Measurements from ENCODE around the gene IGFBP2. TPM values are rescaled to one million over a fixed set of nuclear protein-coding genes. Genes with fewer than 3 reads are reported as not detected.

IGFBP2 gene
- total RNA-seq, 2 donors from 2014 or later, result 6.1 TPM; not detected in 1

DNA sequence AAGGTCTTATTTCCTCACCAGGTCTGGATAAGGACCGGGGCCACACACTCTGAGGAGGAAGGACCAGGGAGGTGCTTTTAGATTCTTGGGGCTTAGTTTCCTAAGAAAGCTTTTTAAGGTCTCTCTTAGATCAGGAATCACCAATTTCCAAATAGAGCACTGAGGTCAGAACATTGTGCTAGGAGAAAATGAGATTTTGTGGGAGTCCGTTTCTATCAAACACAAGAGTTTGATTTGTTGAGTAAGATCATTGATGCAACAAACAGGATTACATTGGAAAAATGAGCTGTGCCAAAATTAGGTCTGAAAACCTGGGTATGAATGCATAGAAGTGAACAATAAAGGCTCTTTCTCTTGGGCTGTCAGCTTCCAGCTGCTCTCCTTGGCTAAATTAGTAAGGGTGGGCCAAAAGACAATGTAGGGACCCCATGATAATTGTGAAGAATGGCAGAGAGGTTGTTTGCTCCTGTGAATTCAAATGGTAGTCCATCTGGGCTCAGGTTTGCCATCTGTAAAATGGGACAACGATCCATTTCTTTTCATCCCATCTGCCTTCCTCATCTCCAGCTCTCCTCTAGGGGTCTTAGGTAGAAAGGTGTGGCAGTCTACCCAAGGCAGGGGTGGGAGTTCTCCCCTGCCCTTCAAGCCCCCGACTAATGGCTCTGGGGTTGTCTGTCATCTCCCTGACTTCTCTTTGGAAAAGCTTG, 20.0 kb downstream of the IGFBP2 start:
- Mint-ChIP-seq H3K4me1 (no peaks in the 10 kb centered on the region), H3K36me3 (ENCODE audit: low read depth) (no peaks in the 10 kb centered on the region), H3K27ac (no peak overlapping the region), H3K27me3 (peaks cover 56% of the 10 kb centered on the region), H3K4me3 (no peak overlapping the region)
- no peak for ATAC-seq
- H3K9me3 ChIP-seq (ENCODE audit: control insufficient read depth, low read length, poor library complexity, severe bottlenecking), result no peaks in the 10 kb centered on the region
- no peak for DNase-seq

DNA sequence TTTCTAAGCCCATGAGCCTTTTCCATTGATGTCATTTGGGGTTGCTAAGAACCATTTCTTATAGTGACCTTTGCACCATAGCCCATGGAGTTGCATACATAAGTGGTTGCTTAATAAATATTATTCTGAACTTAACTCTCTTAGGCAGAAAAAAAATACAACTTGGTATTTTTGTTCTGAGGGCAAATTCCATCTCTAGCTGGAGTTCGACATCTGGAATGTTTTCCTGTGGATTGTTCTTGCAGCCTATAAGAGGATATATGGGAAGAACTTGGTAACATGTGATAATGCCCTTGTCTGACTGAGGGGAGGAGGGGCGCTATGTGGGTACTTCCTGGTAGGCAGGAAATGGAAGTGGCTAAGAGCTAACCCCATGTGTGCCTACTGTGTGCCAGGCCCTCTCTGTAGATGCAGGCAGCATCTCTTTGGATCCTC, 20.7 kb downstream of the IGFBP2 start:
- H3K27ac Mint-ChIP-seq, result no peak overlapping the region
- ATAC-seq, result no peak

DNA sequence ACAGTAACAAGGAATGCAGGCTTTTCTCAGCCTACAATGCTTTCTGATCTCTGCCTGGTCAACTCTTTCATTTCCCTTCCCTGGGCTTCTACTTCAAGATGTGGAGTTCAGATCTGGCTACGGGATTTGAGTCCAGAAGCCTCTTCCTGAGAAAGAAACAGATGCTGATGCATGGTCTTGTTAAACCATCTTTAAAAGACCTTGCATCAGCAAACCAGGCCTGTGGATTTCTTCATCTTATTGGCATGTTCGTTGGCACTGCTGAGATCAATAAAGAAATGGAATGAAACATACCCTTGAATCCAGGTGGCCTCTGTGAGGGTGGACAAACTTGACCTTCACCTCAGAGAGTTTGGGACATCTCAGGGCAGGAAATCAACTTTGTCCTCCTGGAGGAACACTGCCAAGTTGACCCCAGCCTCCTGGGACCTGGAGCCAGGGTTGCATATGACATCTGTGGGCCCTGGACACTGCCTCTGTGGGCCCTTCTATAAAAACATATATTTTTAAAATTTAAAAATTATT, 21.4 kb downstream of the IGFBP2 start:
- no peaks in the 10 kb centered on the region for H3K9me3 ChIP-seq (ENCODE audit: control insufficient read depth, low read length, poor library complexity, severe bottlenecking)
- DNase-seq (no peak), ATAC-seq (no peak)
- H3K4me3 Mint-ChIP-seq, result no peak overlapping the region
- no peaks in the 10 kb centered on the region for H3K36me3 Mint-ChIP-seq (ENCODE audit: low read depth)
- peaks cover 61% of the 10 kb centered on the region for H3K27me3 Mint-ChIP-seq
- H3K27ac Mint-ChIP-seq, result no peak overlapping the region
- H3K4me1 Mint-ChIP-seq, result peaks cover under 1% of the 10 kb centered on the region

More for the DNA sequence above, 20.7 kb downstream of the IGFBP2 start:
- no peak for DNase-seq
- Mint-ChIP-seq H3K36me3 (ENCODE audit: low read depth) (no peaks in the 10 kb centered on the region), H3K4me3 (no peak overlapping the region), H3K27me3 (peaks cover 59% of the 10 kb centered on the region), H3K4me1 (no peaks in the 10 kb centered on the region)
- H3K9me3 ChIP-seq (ENCODE audit: control insufficient read depth, low read length, poor library complexity, severe bottlenecking), result no peaks in the 10 kb centered on the region

DNA sequence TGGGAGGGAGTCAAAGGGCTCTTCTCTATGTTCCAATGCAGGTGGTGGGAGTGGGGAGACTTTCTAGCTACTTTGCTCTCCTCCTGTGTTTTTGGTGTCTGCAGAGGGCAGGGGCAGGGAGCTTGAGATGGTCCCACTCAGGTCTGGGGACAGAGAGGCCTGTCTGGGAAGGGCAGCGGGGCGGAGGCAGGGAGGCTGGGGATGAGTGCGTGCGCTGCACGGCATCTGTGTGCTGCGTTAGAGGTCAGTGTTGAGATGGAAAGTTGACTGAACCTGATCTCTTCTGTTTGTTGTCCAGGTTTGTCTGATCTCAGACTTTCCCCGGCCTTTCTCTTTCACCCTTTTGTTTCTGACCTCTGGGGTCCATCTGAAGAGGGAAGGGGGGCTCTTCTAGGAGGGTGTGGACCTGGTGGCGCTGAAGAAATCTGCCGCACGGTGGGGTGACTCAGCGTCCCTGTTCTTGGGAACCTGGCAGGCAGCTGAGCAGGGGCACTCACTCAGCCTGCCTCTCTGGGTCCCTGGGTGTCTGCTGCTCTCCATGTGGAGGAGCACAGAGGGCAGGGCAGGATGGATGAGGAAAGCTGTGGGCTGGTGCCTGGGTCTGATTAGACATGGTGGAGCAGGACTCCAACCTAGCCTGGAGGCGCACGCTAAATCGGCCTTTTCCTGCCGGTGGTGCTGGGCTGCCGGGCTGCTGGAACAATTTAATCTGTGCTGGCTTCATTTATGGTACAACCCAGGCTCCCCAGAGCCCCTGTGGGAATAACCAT, 24.1 kb downstream of the IGFBP2 start:
- no peaks in the 10 kb centered on the region for H3K36me3 Mint-ChIP-seq (ENCODE audit: low read depth)
- no peak for ATAC-seq
- peaks cover 2% of the 10 kb centered on the region for H3K4me1 Mint-ChIP-seq
- DNase-seq, result no peak
- H3K27ac Mint-ChIP-seq, result no peak overlapping the region
- peaks cover 53% of the 10 kb centered on the region for H3K27me3 Mint-ChIP-seq
- no peaks in the 10 kb centered on the region for H3K9me3 ChIP-seq (ENCODE audit: control insufficient read depth, low read length, poor library complexity, severe bottlenecking)
- no peak overlapping the region for H3K4me3 Mint-ChIP-seq

DNA sequence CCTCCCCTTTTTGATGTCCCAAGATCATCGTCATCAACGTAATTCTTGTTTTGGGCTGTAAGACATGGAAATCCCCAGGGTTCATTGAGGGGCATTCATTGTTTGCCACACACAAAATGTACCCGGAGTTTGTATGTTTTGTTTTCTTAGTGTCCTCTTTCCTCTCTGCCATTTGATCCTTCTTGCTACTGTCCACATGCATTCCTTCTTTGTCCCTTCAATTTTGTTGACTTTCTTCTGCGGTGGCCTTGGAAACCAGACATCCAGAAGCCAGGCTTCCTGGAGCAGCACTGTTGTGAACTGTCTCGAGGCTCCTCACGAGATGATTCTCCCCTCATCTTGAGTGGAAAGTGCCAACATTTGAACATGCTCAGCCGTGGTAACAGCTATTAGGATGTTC, 24.8 kb downstream of the IGFBP2 start:
- H3K9me3 ChIP-seq (ENCODE audit: control insufficient read depth, low read length, poor library complexity, severe bottlenecking), result no peaks in the 10 kb centered on the region
- H3K27ac Mint-ChIP-seq, result no peak overlapping the region
- no peak for ATAC-seq
- peaks cover 2% of the 10 kb centered on the region for H3K4me1 Mint-ChIP-seq
- H3K27me3 Mint-ChIP-seq, result peaks cover 46% of the 10 kb centered on the region
- no peaks in the 10 kb centered on the region for H3K36me3 Mint-ChIP-seq (ENCODE audit: low read depth)
- DNase-seq, result no peak
- H3K4me3 Mint-ChIP-seq, result no peak overlapping the region

DNA sequence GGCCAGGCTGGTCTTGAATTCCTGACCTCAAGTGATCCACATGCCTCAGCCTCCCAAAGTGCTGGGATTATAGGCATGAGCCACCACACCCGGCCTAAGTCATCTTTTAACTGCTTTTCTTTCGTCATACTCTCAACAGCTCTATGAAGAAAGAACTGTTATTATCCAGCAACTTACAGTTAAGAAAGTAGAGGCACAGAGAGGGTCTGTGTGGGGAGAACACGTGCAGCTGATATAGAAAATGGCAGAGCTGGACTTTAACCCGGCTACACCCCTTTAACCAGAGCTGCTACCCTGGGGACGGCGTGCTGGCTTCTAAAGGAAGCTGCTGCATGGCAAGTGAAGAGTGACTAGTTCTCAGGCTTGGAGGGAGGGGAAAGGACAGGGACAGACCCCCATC, 25.5 kb downstream of the IGFBP2 start:
- no peaks in the 10 kb centered on the region for H3K36me3 Mint-ChIP-seq (ENCODE audit: low read depth)
- no peak overlapping the region for H3K27ac Mint-ChIP-seq
- H3K4me3 Mint-ChIP-seq, result no peak overlapping the region
- peaks cover 2% of the 10 kb centered on the region for H3K4me1 Mint-ChIP-seq
- DNase-seq (no peak), ATAC-seq (no peak)
- H3K27me3 Mint-ChIP-seq, result peaks cover 40% of the 10 kb centered on the region
- H3K9me3 ChIP-seq (ENCODE audit: control insufficient read depth, low read length, poor library complexity, severe bottlenecking), result no peaks in the 10 kb centered on the region

DNA sequence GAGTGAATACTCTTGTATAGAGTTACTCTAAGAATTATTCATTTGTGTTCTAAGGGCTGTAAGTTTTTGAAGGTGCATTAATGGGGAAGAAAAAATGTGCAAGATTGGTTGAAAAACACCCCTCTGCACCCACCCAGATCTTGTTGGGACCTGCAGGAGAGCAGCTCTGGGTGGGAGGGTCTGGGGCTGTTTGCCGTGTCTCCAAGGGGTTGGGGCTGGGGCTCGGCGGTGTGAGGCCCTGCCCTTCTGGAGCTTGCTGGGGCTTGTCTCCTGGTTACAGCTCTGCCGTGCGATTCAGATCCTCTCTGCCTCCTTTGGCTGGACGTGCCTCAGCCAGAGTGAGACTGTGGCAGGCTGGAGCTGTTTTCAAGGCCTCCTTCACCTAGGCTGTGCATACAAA, 26.1 kb downstream of the IGFBP2 start:
- Mint-ChIP-seq H3K27ac (no peak overlapping the region), H3K4me1 (peaks cover 2% of the 10 kb centered on the region), H3K36me3 (ENCODE audit: low read depth) (no peaks in the 10 kb centered on the region), H3K4me3 (no peak overlapping the region), H3K27me3 (peaks cover 43% of the 10 kb centered on the region)
- ATAC-seq, result no peak
- H3K9me3 ChIP-seq (ENCODE audit: control insufficient read depth, low read length, poor library complexity, severe bottlenecking), result no peaks in the 10 kb centered on the region
- DNase-seq, result no peak

DNA sequence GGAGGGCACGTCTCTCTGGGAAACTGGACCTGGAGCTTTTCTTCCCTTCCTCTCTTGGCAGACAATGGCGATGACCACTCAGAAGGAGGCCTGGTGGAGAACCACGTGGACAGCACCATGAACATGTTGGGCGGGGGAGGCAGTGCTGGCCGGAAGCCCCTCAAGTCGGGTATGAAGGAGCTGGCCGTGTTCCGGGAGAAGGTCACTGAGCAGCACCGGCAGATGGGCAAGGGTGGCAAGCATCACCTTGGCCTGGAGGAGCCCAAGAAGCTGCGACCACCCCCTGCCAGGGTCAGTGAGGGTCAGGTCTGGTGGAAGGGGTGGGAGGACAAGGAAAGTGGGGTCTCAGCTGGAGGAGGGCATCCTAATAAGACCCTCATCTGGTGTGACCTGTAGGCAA, 27.3 kb downstream of the IGFBP2 start:
- Mint-ChIP-seq H3K27me3 (peaks cover 43% of the 10 kb centered on the region), H3K27ac (no peak overlapping the region)

DNA sequence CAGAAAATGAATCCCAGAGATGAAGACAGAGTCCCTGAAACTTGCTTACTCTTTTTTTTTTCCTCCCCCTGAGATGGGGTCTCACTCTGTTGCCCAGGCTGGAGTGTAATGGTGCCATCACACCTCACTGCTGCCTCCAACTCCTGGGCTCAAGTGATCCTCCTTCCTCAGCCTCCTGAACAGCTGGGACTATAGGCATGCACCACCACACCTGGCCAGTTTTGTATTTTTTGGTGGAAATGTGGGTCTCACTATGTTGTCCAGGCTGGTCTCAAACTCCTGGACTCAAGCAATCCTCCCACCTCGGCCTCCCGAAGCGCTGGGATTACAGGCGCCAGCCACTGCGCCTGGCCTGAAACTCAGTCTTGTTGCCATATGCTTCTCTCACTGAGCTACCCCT, 27.8 kb downstream of the IGFBP2 start:
- ATAC-seq (no peak), DNase-seq (no peak)
- H3K27me3 Mint-ChIP-seq, result peaks cover 43% of the 10 kb centered on the region
- peaks cover 2% of the 10 kb centered on the region for H3K4me1 Mint-ChIP-seq
- no peaks in the 10 kb centered on the region for H3K9me3 ChIP-seq (ENCODE audit: control insufficient read depth, low read length, poor library complexity, severe bottlenecking)
- no peak overlapping the region for H3K4me3 Mint-ChIP-seq
- H3K27ac Mint-ChIP-seq, result no peak overlapping the region
- H3K36me3 Mint-ChIP-seq (ENCODE audit: low read depth), result no peaks in the 10 kb centered on the region

More for the DNA sequence above, 27.3 kb downstream of the IGFBP2 start:
- Mint-ChIP-seq H3K4me3 (no peak overlapping the region), H3K4me1 (peaks cover 2% of the 10 kb centered on the region), H3K36me3 (ENCODE audit: low read depth) (no peaks in the 10 kb centered on the region)
- ATAC-seq, result no peak
- no peaks in the 10 kb centered on the region for H3K9me3 ChIP-seq (ENCODE audit: control insufficient read depth, low read length, poor library complexity, severe bottlenecking)
- no peak for DNase-seq

DNA sequence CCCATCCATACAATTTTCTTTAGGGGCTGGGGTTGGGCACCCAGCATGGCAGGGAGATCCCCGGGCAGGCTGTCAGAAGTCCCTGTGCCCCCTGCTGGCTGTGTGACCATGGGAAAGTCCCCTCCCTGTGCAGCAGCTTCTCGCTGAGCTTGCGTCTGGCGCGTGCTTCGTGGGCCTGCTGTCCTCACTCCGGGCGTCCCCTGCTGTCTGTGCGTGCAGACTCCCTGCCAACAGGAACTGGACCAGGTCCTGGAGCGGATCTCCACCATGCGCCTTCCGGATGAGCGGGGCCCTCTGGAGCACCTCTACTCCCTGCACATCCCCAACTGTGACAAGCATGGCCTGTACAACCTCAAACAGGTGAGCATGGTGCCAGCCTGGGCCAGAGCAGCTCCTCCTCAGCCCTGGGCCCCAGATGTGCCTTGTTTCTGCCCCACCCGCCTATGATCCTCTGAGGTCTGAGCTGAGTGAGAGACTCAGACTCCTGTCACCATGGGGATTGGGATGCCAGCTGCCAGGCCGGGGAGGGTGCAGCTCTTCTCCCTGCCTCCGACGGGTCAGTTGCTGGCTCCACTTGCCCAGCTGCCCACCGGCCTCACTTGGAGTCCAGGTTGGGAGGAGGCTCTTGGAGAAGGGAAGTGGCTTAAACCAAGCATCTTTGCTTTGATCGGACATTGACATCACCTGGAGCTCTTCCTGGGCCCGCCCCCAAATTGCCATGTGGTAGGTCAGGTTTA, 28.6 kb downstream of the IGFBP2 start:
- no peaks in the 10 kb centered on the region for H3K9me3 ChIP-seq (ENCODE audit: control insufficient read depth, low read length, poor library complexity, severe bottlenecking)
- Mint-ChIP-seq H3K36me3 (ENCODE audit: low read depth) (no peaks in the 10 kb centered on the region), H3K27me3 (peaks cover 41% of the 10 kb centered on the region), H3K4me3 (no peak overlapping the region), H3K4me1 (peaks cover 2% of the 10 kb centered on the region), H3K27ac (no peak overlapping the region)
- ATAC-seq, result no peak
- DNase-seq, result no peak

DNA sequence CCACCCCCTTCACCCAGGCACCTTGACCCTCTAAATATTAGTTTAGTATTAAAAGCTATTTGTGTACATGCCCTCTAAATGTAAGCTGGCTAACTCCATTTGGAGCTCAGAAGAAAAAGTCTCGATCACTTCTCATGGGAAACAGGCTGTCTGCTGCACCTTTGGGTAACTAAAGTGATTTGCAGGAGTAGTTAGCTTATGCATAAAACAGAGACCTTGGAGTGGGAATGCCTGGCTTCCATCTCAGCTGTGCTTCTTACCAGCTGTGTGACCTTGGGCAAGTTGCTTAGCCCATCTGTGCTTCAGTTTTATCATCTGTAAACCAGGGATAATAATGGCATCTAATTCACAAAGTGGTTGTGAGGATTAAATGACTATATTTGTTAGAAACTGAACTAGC, 29.9 kb downstream of the IGFBP2 start:
- peaks cover 43% of the 10 kb centered on the region for H3K27me3 Mint-ChIP-seq
- no peak for DNase-seq
- H3K9me3 ChIP-seq (ENCODE audit: control insufficient read depth, low read length, poor library complexity, severe bottlenecking), result no peaks in the 10 kb centered on the region
- no peaks in the 10 kb centered on the region for H3K36me3 Mint-ChIP-seq (ENCODE audit: low read depth)
- no peak overlapping the region for H3K4me3 Mint-ChIP-seq
- H3K27ac Mint-ChIP-seq, result no peak overlapping the region
- no peak for ATAC-seq
- H3K4me1 Mint-ChIP-seq, result peaks cover 2% of the 10 kb centered on the region

DNA sequence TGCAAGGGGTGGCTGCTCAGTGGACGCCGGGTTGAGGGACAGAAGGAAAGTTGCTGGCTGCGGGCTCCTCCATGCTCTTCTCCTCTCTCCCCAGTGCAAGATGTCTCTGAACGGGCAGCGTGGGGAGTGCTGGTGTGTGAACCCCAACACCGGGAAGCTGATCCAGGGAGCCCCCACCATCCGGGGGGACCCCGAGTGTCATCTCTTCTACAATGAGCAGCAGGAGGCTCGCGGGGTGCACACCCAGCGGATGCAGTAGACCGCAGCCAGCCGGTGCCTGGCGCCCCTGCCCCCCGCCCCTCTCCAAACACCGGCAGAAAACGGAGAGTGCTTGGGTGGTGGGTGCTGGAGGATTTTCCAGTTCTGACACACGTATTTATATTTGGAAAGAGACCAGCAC, 30.6 kb downstream of the IGFBP2 start:
- no peak for ATAC-seq

DNA sequence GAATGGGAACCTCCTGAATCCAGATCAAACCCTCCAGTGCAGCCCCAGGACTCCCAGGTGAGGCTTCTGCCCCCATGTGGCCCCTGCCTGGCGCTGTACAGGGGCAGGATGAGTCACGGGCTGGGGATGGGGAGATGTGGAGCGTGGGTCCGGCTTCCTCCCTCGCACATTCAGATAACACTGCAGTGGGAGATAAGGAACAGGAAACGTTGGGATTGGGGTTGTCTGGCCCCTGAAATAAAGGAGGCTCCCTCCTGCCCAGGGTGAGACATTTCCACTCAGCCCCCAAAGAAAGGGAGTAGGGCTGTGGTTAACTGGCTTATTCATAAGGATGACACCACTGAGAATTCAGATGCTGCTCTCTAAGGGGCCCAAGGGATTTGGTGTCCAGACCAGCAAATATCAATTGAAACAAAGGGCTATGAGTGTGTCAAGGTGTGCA, 31.4 kb downstream of the IGFBP2 start:
- no peak for DNase-seq

More for the DNA sequence above, 30.6 kb downstream of the IGFBP2 start:
- Mint-ChIP-seq H3K36me3 (ENCODE audit: low read depth) (no peaks in the 10 kb centered on the region), H3K4me3 (no peak overlapping the region), H3K27ac (no peak overlapping the region), H3K27me3 (peaks cover 46% of the 10 kb centered on the region), H3K4me1 (peaks cover 2% of the 10 kb centered on the region)
- H3K9me3 ChIP-seq (ENCODE audit: control insufficient read depth, low read length, poor library complexity, severe bottlenecking), result no peaks in the 10 kb centered on the region
- no peak for DNase-seq

More for the DNA sequence above, 31.4 kb downstream of the IGFBP2 start:
- no peaks in the 10 kb centered on the region for H3K36me3 Mint-ChIP-seq (ENCODE audit: low read depth)
- H3K9me3 ChIP-seq (ENCODE audit: control insufficient read depth, low read length, poor library complexity, severe bottlenecking), result no peaks in the 10 kb centered on the region
- ATAC-seq, result no peak
- H3K4me1 Mint-ChIP-seq, result peaks cover 2% of the 10 kb centered on the region
- peaks cover 46% of the 10 kb centered on the region for H3K27me3 Mint-ChIP-seq
- H3K27ac Mint-ChIP-seq, result no peak overlapping the region
- no peak overlapping the region for H3K4me3 Mint-ChIP-seq
